Retinal pigment epithelial cell (primary cell): Measurements from ENCODE around the gene FAHD2A.

Experiments
- DNase-seq: peaks from one replicate; pipeline ENCODE4 v3.0.0-alpha.2; 2010; ENCODE audit warnings: low read depth
- H3K4me3 ChIP-seq: 2 replicates; pipeline ENCODE4 v1.5.1; 2011; ENCODE audit warnings: mild to moderate bottlenecking, low read length, control low read depth, moderate library complexity
- CTCF ChIP-seq: conservative IDR thresholded peaks from 2 replicates; pipeline ENCODE4 v1.5.1; 2011; ENCODE audit warnings: low read depth, low read length, control low read depth, inconsistent platforms

Gene FAHD2A

GRCh38 chr2:95356821-95357700, 45.4 kb upstream of the FAHD2A start:
- TF ChIP-seq CTCF, result no peak
- DNase-seq, result no peak
- H3K4me3 ChIP-seq, result no peak overlapping the region

DNA sequence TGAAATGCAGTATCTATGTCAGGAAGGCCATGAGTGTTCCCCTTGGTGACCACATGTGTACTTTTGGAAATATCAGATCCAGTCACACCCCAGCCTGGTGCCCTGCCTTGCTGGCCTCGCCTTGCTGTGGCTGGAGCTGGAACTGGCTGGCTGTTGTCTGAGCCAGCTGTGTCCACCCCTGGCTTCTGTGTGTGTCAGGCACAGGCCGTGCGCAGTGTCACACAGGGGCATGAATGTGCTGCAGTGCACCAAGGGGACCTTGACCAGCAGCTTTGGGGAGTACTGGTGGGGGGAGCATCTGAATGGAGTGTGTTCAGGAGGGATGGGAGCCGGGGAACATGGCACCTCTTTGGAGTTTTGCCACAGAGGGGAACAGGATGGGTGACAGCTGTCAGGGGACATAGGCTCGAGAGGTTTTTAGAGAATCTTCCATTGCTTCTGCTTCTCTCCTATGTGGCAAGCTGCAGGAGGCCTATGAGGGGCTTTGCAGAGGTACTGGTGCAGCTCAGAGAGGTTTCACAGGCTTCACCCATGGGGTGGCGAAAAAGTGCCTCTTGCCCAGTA, 44.7 kb upstream of the FAHD2A start:
- no peak for TF ChIP-seq CTCF
- H3K4me3 ChIP-seq, result no peak overlapping the region
- DNase-seq, result no peak

- TF ChIP-seq CTCF, result no peak
- DNase-seq, result no peak
- H3K4me3 ChIP-seq, result no peak overlapping the region
Observed at GRCh38 chr2:95359031-95359430, 43.5 kb upstream of the FAHD2A start.

DNA sequence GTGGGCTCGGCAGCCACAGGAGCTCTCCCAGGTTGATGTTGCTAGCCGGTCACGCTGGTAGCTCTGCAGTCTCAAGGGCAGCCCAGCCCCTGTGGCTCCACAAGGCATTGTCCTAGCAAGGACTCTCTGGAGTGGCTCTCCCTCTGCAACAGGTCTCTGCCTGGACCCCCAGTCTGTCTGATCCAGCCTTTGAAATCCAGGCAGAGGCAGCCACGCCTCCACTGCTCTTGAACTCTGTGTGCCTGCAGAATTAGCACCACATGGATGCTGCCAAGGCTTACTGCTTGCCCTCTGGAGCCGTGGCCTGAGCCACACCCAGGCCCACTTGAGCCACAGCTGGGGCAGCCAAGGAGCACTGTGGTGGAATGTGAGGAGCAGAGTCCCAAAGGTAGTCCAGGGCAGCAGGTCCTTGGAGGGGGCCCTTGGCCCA, 43.0 kb upstream of the FAHD2A start:
- TF ChIP-seq CTCF, result no peak
- no peak for DNase-seq
- no peak overlapping the region for H3K4me3 ChIP-seq

DNA sequence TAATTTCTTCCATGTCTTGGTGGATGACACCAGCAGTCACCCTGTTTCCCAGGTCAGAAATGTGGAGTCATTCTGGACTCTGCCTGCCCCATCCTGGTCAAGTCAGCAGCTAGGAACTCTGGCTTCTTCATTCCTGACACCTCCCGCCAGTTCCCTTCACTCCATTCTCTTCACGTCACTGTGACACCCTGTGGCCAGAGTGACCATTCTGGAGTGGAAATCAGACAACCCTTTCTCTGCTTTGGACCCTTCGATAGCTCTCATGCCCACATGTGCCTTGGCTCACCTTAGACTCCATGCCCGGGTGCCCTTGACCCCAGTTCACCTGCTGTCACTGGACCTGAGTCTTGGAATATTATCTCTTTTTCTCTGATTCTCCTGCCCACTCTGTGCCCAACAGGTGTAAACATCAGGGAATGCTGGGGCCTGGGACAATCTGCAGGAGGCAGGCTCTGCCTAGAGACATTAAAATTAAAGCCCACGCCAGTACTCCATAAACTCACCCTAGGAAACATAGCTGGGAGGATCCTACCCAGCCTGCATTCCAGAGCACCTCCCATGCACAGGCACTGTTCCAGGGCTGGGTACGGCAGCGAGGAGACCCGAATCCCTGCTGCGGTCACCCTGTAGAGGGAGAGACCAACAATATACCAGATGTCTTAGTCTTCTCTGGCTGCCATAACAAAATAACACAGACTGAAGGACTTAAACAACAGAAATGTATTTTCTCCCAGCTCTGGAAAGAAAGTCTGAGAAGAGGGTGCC, 41.1 kb upstream of the FAHD2A start:
- no peak overlapping the region for H3K4me3 ChIP-seq
- no peak for DNase-seq

GRCh38 chr2:95362486-95362885, 40.0 kb upstream of the FAHD2A start:
- TF ChIP-seq CTCF, result no peak
- no peak for DNase-seq
- no peak overlapping the region for H3K4me3 ChIP-seq

More for the DNA sequence above, 41.1 kb upstream of the FAHD2A start:
- no peak for TF ChIP-seq CTCF
